ENCODE data around the gene CXCL13.
"Not testable (repeated sequence)": the region's sequence is repeated elsewhere in the genome, so short reads cannot be mapped to it uniquely, and the experiment has no call there.

DNA sequence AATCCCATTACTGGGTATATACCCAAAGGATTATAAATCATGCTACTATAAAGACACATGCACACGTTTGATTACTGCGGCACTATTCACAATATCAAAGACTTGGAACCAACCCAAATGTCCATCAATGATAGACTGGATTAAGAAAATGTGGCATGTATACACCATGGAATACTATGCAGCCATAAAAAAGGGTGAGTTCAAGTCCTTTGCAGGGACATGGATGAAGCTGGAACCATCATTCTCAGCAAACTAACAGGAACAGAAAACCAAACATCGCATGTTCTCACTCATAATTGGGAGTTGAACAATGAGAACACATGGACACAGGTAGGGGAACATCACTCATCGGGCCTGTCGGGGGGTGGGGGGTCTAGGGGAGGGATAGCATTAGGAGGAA is 54.7 kb downstream of the CXCL13 start:
- TF ChIP-seq, protein P1, sequence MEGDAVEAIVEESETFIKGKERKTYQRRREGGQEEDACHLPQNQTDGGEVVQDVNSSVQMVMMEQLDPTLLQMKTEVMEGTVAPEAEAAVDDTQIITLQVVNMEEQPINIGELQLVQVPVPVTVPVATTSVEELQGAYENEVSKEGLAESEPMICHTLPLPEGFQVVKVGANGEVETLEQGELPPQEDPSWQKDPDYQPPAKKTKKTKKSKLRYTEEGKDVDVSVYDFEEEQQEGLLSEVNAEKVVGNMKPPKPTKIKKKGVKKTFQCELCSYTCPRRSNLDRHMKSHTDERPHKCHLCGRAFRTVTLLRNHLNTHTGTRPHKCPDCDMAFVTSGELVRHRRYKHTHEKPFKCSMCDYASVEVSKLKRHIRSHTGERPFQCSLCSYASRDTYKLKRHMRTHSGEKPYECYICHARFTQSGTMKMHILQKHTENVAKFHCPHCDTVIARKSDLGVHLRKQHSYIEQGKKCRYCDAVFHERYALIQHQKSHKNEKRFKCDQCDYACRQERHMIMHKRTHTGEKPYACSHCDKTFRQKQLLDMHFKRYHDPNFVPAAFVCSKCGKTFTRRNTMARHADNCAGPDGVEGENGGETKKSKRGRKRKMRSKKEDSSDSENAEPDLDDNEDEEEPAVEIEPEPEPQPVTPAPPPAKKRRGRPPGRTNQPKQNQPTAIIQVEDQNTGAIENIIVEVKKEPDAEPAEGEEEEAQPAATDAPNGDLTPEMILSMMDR (IDR thresholded peaks at IDR 0.05): not testable (repeated sequence)
- not testable (repeated sequence) for TF ChIP-seq POLR2A, POLR2AphosphoS5, EP300 (IDR thresholded peaks at IDR 0.05)
